ENCODE results near the gene PCDHGA1. TPM values are rescaled to one million over a fixed set of nuclear protein-coding genes. Genes with fewer than 3 reads are reported as not detected.

Gene PCDHGA1
- total and polyA plus RNA-seq, 2 experiments from 2014 or later, result 0.33 TPM; not detected in 1

- H3K36me3 ChIP-seq (replicated peaks; ENCODE audit: insufficient read depth, low read depth), result no peaks in the 10 kb centered on the region
- no peak overlapping the region for H3K4me2 ChIP-seq
- no peak overlapping the region for H3K4me3 ChIP-seq
- H3K27me3 ChIP-seq, result no peaks in the 10 kb centered on the region
- H3K27ac ChIP-seq, result no peak overlapping the region
- no peaks in the 10 kb centered on the region for H3K9me3 ChIP-seq (ENCODE audit: low read depth)
- no peaks in the 10 kb centered on the region for H3K9me2 ChIP-seq (replicated peaks; ENCODE audit: insufficient read depth)
- TF ChIP-seq EZH2 (IDR thresholded peaks at IDR 0.05; ENCODE audit: borderline replicate concordance) (no peak), EZH2phosphoT487 (IDR thresholded peaks at IDR 0.05; ENCODE audit: low read depth, severe bottlenecking, unreplicated experiment) (no peak)
- TF ChIP-seq, protein P1, sequence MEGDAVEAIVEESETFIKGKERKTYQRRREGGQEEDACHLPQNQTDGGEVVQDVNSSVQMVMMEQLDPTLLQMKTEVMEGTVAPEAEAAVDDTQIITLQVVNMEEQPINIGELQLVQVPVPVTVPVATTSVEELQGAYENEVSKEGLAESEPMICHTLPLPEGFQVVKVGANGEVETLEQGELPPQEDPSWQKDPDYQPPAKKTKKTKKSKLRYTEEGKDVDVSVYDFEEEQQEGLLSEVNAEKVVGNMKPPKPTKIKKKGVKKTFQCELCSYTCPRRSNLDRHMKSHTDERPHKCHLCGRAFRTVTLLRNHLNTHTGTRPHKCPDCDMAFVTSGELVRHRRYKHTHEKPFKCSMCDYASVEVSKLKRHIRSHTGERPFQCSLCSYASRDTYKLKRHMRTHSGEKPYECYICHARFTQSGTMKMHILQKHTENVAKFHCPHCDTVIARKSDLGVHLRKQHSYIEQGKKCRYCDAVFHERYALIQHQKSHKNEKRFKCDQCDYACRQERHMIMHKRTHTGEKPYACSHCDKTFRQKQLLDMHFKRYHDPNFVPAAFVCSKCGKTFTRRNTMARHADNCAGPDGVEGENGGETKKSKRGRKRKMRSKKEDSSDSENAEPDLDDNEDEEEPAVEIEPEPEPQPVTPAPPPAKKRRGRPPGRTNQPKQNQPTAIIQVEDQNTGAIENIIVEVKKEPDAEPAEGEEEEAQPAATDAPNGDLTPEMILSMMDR (IDR thresholded peaks at IDR 0.05; ENCODE audit: poor library complexity), result no peak
- H2AFZ ChIP-seq, result no peak overlapping the region
- peaks cover 5% of the 10 kb centered on the region for H3K4me1 ChIP-seq (ENCODE audit: insufficient read depth)
- DNase-seq (ENCODE audit: low spot score), result no peak
- peaks cover 45% of the 10 kb centered on the region for H3K79me2 ChIP-seq
- no peaks in the 10 kb centered on the region for H4K20me1 ChIP-seq (ENCODE audit: insufficient read depth, poor library complexity, severe bottlenecking)
These were observed 149.5 kb downstream of the PCDHGA1 start for GRCh38 chr5:141479776-141480175.

DNA sequence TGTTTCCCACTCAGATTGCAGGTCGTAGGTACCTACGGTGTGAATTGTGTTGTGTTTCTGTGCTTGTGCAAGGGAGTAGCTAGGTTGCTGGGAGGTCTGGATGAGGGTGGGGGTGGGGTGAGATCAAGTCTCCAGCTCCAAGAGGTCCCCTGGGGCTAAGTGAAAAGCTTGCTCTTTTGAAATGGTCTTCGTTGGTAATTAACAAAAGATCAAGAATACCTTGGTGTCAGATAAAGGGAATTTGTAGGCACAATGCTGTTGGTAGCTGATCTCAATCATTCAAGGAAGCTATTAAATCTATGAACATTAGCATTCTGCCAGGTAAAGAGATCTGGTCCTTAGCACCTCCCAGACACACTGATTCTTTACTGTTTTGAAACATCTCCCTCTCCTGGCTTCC lies 153.6 kb downstream of the PCDHGA1 start:
- Histone ChIP-seq H3K4me2 (peak overlapping the region; percentile 90), H4K20me1 (ENCODE audit: insufficient read depth, poor library complexity, severe bottlenecking) (no peaks in the 10 kb centered on the region)
- WGBS (ENCODE audit: low lambda C conversion rate, missing lambda C conversion rate), result 20% methylated on average over 3 of the region's 3 CpGs

GRCh38 chr5:141484310-141484640 lies 154.0 kb downstream of the PCDHGA1 start:
- no peaks in the 10 kb centered on the region for H3K9me3 ChIP-seq (ENCODE audit: low read depth)
- H4K20me1 ChIP-seq (ENCODE audit: insufficient read depth, poor library complexity, severe bottlenecking), result no peaks in the 10 kb centered on the region
- peaks cover 9% of the 10 kb centered on the region for H3K27me3 ChIP-seq
- TF ChIP-seq, protein P1 (IDR thresholded peaks at IDR 0.05; ENCODE audit: poor library complexity), result no peak
- no peak for TF ChIP-seq EZH2 (IDR thresholded peaks at IDR 0.05; ENCODE audit: borderline replicate concordance)
- no peak for TF ChIP-seq EZH2phosphoT487 (IDR thresholded peaks at IDR 0.05; ENCODE audit: low read depth, severe bottlenecking, unreplicated experiment)
- H3K4me3 ChIP-seq, result peak overlapping the region; percentile 30
- H3K9me2 ChIP-seq (replicated peaks; ENCODE audit: insufficient read depth), result no peaks in the 10 kb centered on the region
- peak overlapping the region; percentile 90 for H3K4me2 ChIP-seq
- 8% methylated on average over 4 of the region's 4 CpGs for WGBS (ENCODE audit: low lambda C conversion rate, missing lambda C conversion rate)
- no peaks in the 10 kb centered on the region for H3K4me1 ChIP-seq (ENCODE audit: insufficient read depth)
- peaks cover 30% of the 10 kb centered on the region for H3K79me2 ChIP-seq
- DNase-seq (ENCODE audit: low spot score), result no peak
- H3K27ac ChIP-seq, result no peak overlapping the region
- no peak overlapping the region for H2AFZ ChIP-seq
- no peaks in the 10 kb centered on the region for H3K36me3 ChIP-seq (replicated peaks; ENCODE audit: insufficient read depth, low read depth)

More for the DNA sequence above, 153.6 kb downstream of the PCDHGA1 start:
- peaks cover 34% of the 10 kb centered on the region for H3K79me2 ChIP-seq
- H3K36me3 ChIP-seq (replicated peaks; ENCODE audit: insufficient read depth, low read depth), result no peaks in the 10 kb centered on the region
- H3K4me3 ChIP-seq, result no peak overlapping the region
- no peaks in the 10 kb centered on the region for H3K4me1 ChIP-seq (ENCODE audit: insufficient read depth)
- DNase-seq (ENCODE audit: low spot score), result no peak
- H2AFZ ChIP-seq, result no peak overlapping the region
- no peaks in the 10 kb centered on the region for H3K9me3 ChIP-seq (ENCODE audit: low read depth)
- no peak overlapping the region for H3K27ac ChIP-seq
- H3K9me2 ChIP-seq (replicated peaks; ENCODE audit: insufficient read depth), result no peaks in the 10 kb centered on the region
- H3K27me3 ChIP-seq, result peaks cover 9% of the 10 kb centered on the region
- TF ChIP-seq EZH2 (IDR thresholded peaks at IDR 0.05; ENCODE audit: borderline replicate concordance) (no peak), EZH2phosphoT487 (IDR thresholded peaks at IDR 0.05; ENCODE audit: low read depth, severe bottlenecking, unreplicated experiment) (no peak)
- TF ChIP-seq, protein P1 (IDR thresholded peaks at IDR 0.05; ENCODE audit: poor library complexity), result no peak

Measured in hepatocyte (in vitro differentiated cells).